ENCODE results near the gene STAP1. TPM values are rescaled to one million over a fixed set of nuclear protein-coding genes. Genes with fewer than 3 reads are reported as not detected.
A peak's percentile ranks its signal among the peaks of the same experiment; 100 is the strongest.
"Not testable (repeated sequence)": the region's sequence is repeated elsewhere in the genome, so short reads cannot be mapped to it uniquely, and the experiment has no call there.

Gene STAP1
- total RNA-seq, 3 donors from 2014 or later = 0.25 to 0.53 (median 0.32) TPM

- Histone ChIP-seq H3K4me3 (no peak overlapping the region), H3K9me3 (peaks cover 4% of the 10 kb centered on the region), H3K4me1 (ENCODE audit: low read depth) (no peaks in the 10 kb centered on the region), H3K36me3 (ENCODE audit: low read depth) (no peaks in the 10 kb centered on the region)
- no peak for TF ChIP-seq CTCF (IDR thresholded peaks at IDR 0.05)
- no peak for DNase-seq
- ATAC-seq = no peak
- intact Hi-C loops (cut with DNase I, micrococcal nuclease) = no loop called here
Observed at GRCh38 chr4:67616478-67616877, 58.0 kb downstream of the STAP1 start.

GRCh38 chr4:67624939-67625338 is 66.4 kb downstream of the STAP1 start:
- Histone ChIP-seq H3K4me1 (ENCODE audit: low read depth) (no peaks in the 10 kb centered on the region), H3K9me3 (no peaks in the 10 kb centered on the region)

GRCh38 chr4:67632492-67632891 is 74.0 kb downstream of the STAP1 start:
- DNase-seq (no peak), ATAC-seq (peak; percentile 34)
- TF ChIP-seq CTCF (IDR thresholded peaks at IDR 0.05) = no peak
- intact Hi-C loops (cut with DNase I, micrococcal nuclease) = no loop called here
- Histone ChIP-seq H3K4me1 (ENCODE audit: low read depth) (no peaks in the 10 kb centered on the region), H3K4me3 (no peak overlapping the region), H3K36me3 (ENCODE audit: low read depth) (no peaks in the 10 kb centered on the region), H3K9me3 (no peaks in the 10 kb centered on the region)

More at GRCh38 chr4:67624939-67625338, 66.4 kb downstream of the STAP1 start:
- TF ChIP-seq CTCF (IDR thresholded peaks at IDR 0.05) = no peak
- H3K36me3 ChIP-seq (ENCODE audit: low read depth) = peaks cover 4% of the 10 kb centered on the region
- DNase-seq = no peak
- intact Hi-C loops (cut with DNase I, micrococcal nuclease) = no loop called here
- no peak for ATAC-seq
- H3K4me3 ChIP-seq = no peak overlapping the region

- Histone ChIP-seq H3K9me3 (no peaks in the 10 kb centered on the region), H3K4me3 (no peak overlapping the region), H3K4me1 (ENCODE audit: low read depth) (no peaks in the 10 kb centered on the region), H3K36me3 (ENCODE audit: low read depth) (no peaks in the 10 kb centered on the region)
- DNase-seq (no peak), ATAC-seq (no peak)
- intact Hi-C loops (cut with DNase I, micrococcal nuclease) = no loop called here
- no peak for TF ChIP-seq CTCF (IDR thresholded peaks at IDR 0.05)
Observed at GRCh38 chr4:67634741-67635140, 76.2 kb downstream of the STAP1 start.

- TF ChIP-seq CTCF (IDR thresholded peaks at IDR 0.05) = no peak
- Histone ChIP-seq H3K36me3 (ENCODE audit: low read depth) (no peaks in the 10 kb centered on the region), H3K9me3 (no peaks in the 10 kb centered on the region), H3K4me3 (no peak overlapping the region), H3K4me1 (ENCODE audit: low read depth) (no peaks in the 10 kb centered on the region)
- ATAC-seq (no peak), DNase-seq (no peak)
- intact Hi-C loops (cut with DNase I, micrococcal nuclease) = no loop called here
Observed at GRCh38 chr4:67635331-67635730, 76.8 kb downstream of the STAP1 start.

- ATAC-seq; H3K36me3 ChIP-seq (ENCODE audit: low read depth); H3K4me1 ChIP-seq (ENCODE audit: low read depth); H3K9me3 ChIP-seq; H3K4me3 ChIP-seq; DNase-seq; intact Hi-C loops (cut with DNase I, micrococcal nuclease): not testable (repeated sequence)
Observed at GRCh38 chr4:67636978-67637377, 78.5 kb downstream of the STAP1 start.
